SW480 (cell line): Measurements from ENCODE around the gene STRBP.
A peak's percentile ranks its signal among the peaks of the same experiment; 100 is the strongest.

Experiments used
- DNase-seq: peaks from one replicate; pipeline ENCODE4 v3.0.0-alpha.2; 2016; ENCODE audit warnings: low spot score

STRBP gene

GRCh38 chr9:123097430-123098095, 170.8 kb downstream of the STRBP start:
- DNase-seq: no peak

DNA sequence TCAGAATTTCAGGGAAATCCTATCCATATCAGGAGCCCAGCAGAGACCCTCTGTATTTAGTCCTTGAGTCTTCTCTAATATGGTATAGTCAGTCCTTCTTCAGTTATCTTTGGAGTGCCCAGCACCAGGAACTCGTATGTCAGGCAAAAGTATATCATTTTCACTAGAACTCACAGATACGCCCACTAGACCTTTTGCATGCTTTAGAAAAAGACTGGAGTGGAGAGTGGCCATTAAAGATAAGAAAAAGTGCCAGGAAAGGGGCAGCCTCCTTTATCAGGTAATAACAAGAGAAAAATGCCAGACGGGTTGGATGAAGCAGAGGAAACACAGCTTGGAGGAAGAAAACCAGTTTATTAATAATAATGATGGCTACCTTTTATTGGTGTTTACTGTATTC, 171.4 kb downstream of the STRBP start:
- no peak for DNase-seq

DNA sequence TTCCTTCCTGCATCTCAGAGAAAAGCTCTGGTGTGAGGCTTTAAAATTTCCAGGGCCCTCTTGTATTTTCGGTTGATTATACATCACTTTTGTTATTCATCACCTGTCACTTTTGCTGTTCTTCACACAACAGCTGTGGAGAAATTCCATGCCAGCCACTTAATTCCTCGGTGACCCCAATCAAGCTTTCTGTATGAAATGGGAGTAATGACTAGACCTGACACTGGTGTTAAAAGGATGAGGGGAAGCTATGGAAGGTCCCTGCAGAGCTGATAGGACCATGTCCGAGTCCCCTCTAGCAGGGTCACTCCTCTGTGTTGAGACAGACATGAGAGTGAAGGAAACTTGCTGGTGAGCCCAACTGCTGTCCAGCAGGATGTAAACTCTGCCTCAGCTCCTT, 175.2 kb downstream of the STRBP start:
- DNase-seq: no peak

GRCh38 chr9:123091459-123091858, 176.9 kb downstream of the STRBP start:
- DNase-seq: no peak

DNA sequence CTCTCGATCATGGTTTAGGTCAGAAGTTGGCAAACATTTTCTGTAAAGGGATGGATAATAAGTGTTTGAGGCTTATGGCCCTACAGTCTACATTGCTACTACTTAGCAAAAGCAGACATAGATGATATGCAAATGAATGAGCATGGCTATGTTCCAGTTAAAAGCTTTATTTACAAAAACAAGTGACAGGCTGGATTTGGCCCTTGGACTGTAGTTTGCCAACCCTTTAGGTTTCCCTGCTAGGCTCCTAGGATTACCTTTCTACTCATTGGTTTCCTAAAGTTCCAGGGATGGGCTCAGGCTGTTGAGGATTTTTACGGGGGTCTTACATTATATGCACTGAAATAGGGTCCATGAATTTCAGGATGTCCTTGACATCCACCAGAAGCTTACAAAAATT, 177.4 kb downstream of the STRBP start:
- DNase-seq: no peak

DNA sequence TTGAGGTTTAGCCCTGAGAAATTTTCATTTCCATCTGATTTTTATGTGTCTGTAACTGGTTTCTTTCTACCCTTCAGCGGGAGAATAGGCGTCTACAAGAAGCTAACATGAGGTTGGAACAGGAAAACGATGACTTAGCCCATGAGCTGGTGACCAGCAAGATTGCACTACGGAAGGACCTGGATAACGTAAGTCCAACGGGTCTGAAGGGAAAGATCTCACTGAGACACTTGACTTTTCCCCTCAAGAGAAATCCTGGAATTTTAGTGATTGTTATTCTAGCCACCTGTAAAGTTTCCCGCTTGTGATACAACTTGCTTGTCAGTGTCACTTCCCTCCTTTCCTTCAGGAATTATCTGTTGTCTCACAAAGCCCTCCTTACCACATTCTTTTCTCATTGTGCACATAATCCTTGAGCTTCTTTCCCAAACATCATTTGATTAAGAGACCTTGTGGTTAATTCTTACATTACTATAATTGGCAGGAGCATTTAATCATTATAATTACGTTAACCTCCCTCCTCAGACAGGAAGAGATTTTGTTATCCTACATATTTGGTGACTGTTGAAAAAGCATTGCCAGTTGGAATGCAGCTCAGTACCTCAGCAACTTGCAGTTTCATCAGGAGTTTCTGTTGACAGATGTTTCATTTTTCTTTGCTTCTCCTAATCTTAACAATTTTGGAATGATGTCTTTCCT, 178.0 kb downstream of the STRBP start:
- DNase-seq: no peak

DNA sequence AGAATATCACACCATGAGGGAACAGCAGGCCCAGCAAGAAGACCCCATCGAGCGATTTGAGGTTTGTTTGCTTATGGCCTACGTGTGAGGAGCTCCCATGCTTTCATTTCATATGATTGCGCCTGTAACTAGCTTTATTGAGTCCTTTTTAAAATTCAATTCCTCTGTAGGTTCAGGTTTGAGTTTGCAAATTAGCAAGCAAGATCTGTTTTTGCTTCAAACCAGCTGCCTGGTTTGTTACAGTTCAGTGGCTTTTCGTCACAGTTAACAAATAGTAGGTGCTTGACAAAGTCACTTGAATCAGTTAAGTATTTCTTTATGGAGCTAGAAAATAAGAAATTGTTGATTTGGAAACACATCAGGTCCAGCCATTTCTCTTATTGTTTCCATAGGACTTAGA, 178.6 kb downstream of the STRBP start:
- no peak for DNase-seq

GRCh38 chr9:123089040-123089439, 179.3 kb downstream of the STRBP start:
- no peak for DNase-seq

GRCh38 chr9:123087359-123087888, 181.0 kb downstream of the STRBP start:
- DNase-seq: no peak

GRCh38 chr9:123085916-123086315, 182.5 kb downstream of the STRBP start:
- DNase-seq: no peak

GRCh38 chr9:123084256-123084655, 184.1 kb downstream of the STRBP start:
- DNase-seq: no peak

DNA sequence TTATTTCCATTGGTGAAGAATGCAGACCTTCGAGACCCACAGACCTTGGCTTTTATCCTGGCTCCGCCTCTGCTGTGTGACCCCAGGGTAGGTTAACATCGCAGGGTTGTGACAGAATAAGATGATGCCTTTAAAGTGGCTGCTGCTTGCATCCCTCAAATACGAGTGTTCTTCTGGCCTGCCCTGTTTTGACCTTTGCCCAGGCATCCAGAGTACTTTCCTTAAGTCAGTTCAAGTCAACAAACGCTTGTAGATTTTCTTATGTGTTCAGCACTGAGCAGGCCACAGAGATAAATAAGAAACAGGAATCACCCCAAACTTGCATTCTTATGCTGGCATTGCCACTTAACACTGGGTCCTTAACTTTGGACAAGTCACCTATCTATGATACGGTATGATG, 184.7 kb downstream of the STRBP start:
- DNase-seq: no peak

- DNase-seq: peak; percentile 22
Observed at GRCh38 chr9:123081824-123082223, 186.6 kb downstream of the STRBP start.

DNA sequence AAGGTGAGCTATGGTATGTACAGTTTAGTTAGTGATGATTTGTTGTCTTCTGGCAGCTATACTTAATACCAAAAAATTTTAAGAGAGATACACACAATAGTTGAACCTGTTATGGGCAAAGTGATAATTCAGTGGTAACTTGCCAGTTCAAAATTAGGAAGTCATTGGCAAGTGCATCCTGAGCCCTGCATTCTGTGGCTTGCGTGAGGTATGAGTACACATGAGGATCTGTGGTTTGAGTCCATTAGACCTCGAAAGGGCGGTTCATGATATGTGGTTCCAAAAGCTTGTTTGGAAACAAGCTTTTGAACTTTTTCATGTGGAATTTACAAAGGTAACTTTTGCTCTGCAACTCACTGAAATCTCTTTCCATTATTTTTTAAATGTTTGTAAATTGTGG, 187.9 kb downstream of the STRBP start:
- DNase-seq: no peak

DNA sequence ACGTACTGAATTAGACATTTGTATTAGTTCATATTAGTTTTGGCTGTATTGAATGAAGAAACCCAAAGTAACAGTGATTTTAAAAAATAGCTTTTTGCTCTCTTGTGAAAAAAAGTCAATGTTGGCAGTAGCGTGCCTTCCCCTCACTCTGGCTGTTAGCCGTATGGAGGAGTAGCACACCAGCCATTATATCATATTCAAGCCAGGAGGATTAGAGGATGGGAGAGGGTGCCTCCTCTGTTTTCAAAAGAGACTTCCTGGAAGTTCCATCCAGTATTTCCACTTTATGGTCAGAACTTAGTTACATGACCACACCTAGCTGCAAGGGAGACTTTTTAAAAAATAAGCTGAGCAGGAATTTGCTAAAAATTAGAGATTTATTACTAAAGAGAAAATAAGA, 193.8 kb downstream of the STRBP start:
- DNase-seq: no peak

- no peak for DNase-seq
Observed at GRCh38 chr9:123073991-123074422, 194.4 kb downstream of the STRBP start.

DNA sequence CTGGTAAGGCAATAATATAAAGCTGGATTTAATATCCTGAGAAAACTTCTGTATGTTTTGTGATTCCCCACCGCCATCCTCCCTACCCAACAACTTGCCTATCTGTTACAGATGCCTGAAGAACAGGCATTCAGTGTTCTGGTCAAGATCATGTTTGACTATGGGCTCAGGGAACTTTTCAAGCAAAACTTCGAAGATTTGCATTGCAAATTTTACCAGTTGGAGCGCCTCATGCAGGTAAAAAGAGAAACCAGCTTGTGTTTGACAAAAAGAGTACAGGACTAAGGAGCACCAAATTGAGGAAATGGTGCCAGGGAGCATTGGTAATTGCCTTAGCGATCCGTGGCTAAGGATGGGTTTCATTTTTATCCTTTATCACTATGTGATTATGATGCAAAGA, 194.9 kb downstream of the STRBP start:
- no peak for DNase-seq

GRCh38 chr9:123072407-123072995, 195.9 kb downstream of the STRBP start:
- DNase-seq: no peak
